GM21737 (cell line): Measurements from ENCODE around the gene PLD4.
"Not testable (repeated sequence)": the region's sequence is repeated elsewhere in the genome, so short reads cannot be mapped to it uniquely, and the experiment has no call there.

ENCODE experiments used
- ATAC-seq: cut with Tn5 transposase; IDR thresholded peaks from one replicate; pipeline ENCODE4 v1.9.1; 2021; ENCODE audit warnings: mild to moderate bottlenecking, moderate library complexity; ENCODE audit not compliant: unreplicated experiment

PLD4 gene

DNA sequence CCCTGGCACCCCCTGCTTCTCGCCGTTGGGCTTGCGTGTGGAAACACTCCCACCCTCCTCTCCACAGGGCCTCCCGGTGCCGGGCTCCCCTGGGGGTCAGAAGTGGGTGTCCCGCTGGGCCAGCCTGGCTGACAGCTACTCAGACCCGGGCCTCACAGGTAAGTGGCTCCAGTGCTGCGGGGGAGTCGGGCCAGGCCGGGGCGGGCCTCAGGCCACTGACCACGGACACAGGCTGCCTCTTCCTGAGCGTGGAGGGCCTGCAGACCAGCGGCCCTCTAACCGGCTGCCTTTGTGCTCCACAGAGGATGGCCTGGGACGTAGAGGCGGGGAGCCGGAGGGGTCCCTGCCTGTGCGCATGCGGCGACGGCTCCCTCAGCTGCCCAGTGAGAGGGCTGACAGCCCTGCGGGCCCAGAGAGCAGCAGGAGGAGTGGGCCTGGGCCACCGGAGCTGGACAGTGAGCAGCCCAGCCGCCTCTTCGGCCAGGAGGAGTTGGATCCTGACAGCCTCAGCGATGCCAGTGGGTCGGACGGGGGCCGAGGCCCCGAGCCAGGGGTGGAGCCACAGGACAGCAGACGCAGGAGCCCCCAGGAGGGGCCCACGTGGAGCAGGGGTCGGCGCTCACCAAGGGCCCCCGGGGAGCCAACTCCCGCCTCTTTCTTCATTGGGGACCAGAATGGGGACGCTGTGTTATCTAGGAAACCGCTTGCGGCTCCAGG, 38.5 kb upstream of the PLD4 start:
- no peak for ATAC-seq

DNA sequence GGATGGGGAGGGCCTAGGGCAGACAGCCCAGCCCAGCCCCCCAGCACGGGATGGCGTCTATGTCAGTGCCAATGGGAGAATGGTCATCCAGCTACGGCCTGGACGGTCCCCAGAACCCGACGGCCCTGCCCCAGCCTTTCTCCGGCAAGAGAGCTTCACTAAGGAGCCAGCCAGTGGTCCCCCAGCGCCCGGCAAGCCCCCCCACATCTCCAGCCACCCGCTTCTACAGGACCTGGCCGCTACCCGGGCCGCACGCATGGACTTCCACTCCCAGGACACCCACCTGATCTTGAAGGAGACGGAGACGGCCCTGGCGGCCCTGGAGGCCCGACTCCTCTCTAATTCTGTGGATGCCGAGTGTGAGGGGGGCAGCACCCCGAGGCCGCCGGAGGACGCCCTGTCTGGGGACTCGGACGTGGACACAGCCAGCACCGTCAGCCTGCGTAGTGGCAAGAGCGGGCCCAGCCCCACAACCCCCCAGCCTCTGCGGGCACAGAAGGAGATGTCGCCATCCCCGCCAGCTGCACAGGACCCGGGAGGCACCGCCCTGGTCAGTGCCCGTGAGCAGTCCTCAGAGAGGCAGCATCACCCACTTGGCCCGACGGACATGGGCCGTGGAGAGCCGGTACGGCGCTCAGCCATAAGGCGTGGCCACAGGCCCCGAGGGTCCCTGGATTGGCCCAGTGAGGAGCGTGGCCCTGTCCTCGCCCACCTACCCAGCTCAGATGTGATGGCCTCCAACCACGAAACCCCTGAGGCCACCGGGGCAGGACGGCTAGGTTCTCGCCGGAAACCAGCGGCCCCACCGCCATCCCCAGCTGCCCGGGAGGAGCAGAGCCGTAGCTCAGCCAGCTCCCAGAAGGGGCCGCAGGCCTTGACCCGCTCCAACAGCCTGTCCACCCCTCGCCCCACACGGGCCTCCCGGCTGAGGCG, 37.7 kb upstream of the PLD4 start:
- ATAC-seq = no peak

DNA sequence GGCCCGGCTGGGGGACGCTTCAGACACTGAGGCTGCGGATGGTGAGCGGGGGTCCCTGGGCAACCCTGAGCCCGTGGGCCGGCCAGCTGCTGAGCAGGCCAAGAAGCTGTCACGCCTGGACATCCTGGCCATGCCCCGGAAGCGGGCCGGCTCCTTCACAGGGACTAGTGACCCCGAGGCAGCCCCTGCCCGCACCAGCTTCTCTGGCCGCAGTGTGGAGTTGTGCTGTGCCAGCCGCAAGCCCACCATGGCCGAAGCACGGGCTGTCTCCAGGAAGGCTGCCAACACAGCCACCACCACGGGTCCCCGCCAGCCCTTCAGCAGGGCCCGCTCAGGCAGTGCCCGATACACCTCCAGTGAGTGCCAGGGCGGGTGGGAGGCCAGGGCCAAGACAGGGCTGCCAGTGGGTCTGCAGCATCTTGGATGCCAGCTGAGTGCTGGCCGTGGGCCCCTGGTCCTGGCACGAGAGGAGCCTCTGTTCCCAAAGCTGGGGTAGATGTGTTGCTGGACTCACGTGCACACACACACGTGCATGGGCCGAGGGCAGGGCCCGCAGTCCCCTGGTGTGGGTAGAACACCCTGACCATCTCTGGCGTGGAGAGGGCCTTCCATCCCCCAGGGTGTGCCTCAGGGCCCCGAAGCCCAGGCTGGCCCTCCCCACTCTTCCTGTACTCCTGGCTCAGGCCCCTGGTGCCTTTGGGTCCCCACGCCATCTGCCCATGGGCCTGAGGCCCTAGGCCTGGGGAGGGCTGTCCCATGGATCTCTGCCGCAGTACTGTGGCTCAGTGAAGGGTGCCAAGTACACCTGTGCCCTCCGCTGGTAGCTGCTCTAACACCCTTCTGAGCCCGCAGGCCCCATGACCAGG, 36.8 kb upstream of the PLD4 start:
- no peak for ATAC-seq

DNA sequence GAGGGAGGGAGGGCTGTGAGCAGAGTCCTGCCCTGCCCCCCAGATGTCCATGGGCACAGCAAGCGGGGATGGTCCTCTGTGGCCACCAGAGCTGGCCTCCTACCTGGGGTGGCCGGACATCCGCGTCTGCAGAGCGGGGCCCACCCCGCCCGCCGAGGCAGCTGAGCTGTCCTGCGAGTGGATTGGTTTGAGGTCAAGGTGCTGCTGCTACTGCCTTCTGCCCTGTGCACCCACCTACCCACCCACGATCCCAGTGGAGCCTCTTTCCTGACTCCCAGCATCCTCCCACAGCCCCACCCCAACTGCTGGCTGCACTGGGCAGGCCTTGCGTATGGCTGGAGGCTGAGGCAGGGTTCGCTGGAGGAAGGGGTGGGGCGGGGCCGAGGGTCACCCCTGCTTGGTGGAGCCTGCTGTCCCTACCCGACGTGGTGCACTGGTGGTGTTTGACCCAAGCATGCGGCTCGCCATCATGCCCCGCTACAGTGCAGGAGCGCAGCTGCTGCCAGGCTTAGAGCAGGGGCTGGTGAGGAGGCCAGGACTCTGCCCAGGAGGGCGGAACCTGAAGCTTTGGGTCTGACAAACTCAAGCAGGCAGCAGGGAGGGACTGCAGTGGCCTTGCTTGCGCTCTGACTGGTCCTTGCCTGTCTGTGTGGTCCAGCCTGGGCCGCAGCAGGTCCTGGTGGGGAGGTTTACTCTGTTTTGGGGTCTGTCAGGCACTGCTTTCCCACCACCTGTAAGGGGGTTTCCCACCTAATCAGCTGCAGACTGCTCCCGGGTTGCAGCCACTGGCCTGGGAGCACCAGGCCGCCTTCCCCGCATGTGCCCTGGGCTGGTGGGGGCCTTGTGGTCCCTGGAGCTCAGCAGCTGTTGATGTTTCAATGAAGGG, 35.9 kb upstream of the PLD4 start:
- ATAC-seq = no peak

DNA sequence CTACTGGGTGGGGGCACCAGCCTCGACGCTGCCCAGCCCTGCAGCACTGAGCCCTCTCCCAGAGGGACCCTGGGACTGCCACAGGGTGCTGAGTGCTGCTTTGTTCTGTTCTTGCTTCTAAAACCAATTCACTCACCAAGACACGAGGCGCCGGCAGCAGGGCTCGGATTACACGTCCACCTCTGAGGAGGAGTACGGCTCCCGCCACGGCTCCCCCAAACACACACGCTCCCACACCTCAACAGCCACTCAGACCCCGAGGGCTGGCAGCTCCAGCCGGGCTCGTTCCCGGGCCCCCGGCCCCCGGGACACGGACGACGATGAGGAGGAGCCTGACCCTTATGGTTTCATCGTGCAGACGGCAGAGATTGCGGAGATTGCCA, 35.3 kb upstream of the PLD4 start:
- no peak for ATAC-seq

DNA sequence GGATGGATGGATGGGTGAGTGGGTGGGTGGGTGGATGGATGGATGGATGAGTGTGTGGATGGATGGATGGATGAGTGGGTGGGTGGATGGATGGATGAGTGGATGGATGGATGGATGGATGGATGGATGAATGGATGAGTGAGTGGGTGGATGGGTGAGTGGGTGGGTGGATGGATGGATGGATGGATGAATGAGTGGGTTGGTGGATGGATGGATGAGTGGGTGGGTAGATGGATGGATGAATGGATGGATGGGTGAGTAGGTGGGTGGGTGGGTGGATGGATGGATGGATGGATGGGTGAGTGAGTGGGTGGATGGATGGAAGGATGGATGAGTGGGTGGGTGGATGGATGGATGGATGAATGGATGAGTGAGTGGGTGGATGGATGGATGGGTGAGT, 34.4 kb upstream of the PLD4 start:
- ATAC-seq = not testable (repeated sequence)

DNA sequence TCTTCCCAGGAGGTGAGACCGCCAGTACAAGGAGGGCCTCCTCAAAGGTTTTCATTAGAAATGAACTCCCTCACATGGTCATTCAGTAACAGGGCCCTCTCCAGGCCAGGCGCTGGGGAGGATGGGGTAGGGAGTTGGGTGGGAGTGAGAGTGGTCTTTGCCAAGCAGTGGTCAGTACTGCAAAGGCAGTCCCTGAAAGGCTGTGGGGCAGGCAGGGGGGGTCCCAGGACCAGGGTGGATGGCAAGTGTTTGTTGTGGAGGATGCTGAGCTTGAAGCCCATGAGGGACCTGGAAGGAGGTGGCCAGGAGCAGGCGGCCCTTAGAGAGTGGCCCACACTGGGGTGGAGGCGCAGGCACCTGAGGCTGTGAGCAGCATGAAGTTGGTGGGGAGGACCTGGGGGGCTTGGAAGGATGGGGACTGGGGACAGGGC, 33.5 kb upstream of the PLD4 start:
- no peak for ATAC-seq

DNA sequence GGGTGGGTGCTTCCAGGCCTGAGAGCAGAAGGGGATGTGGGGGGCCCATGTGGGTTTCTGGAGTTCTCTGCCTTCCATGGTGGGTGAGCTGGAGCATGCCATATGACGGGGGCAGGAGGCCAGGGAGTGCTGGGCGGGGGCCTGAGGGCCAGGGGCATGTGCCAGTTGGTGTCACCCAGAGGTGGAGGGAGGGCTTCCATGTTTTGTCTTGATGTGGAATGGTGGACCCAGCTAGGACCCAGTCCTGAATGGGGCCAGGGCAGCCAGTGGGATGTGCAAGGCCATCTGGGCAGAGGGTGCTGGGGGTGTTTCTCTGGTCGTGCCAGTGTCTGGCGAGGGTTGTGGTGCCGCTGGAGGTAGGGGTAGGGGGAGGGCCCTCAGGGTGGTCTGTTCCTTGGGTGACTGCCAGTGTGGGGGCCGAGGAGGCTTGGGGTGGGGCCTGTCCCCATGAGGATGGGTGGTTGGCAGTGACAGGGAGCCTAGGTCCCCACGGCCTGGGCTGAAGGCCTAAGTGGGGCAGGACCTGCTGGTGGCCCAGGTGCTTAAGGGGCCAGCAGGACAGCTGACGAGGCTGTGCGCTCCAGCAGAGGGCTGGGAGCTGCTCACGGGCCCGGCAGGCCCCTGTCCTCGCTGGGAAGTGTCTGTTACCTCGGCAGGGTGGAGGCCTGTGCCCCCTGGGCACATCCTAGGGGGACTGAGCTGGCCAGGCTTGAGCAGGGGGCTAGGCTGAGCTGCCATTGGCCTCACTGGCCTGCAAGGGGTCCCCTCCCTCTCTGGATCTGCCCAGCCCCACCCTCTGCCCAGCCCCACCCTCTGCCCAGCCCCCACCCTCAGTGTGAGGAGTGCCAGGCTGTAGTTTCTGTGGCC, 32.8 kb upstream of the PLD4 start:
- no peak for ATAC-seq

DNA sequence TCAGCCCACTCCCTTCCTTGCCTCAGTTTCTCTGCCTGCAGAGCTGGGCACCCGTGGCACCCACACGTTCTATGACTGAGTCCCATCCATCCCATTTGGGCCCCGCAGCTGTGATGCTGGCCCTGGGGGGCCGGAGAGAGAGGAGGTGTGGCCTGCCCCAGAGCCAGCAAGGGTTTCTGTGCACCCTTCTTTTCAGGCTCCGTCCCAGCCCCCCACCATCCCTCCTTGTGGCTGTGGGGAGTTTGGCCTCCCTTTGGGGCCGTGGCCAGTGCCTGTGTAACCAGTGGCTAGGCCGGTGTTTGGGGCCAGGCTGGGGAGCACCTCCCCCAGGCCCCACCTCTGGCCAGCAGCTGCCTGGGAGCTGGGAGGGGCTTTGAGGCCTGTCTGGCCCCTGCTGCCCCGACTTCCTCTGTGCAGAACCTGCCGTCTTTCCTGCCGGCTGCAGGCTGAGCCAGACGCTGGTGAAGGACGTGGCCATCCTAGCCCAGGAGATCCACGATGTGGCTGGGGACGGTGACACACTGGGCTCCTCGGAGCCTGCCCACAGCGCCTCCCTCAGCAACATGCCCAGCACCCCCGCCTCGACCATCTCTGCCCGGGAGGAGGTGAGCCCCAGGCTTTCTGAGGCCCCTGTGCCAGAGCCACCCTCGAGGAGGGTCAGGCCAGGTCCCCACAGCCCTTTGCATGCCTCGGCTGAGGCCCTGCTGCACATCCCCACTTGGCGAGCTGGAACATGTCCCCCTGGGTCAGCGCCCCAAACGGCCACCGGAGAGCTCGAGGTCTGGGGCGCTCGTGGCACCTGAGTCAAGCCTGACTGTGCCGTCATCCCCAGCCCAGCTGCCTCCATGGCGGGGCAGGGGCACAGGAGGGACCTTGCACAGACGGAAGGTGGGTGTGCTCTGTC, 31.9 kb upstream of the PLD4 start:
- no peak for ATAC-seq

DNA sequence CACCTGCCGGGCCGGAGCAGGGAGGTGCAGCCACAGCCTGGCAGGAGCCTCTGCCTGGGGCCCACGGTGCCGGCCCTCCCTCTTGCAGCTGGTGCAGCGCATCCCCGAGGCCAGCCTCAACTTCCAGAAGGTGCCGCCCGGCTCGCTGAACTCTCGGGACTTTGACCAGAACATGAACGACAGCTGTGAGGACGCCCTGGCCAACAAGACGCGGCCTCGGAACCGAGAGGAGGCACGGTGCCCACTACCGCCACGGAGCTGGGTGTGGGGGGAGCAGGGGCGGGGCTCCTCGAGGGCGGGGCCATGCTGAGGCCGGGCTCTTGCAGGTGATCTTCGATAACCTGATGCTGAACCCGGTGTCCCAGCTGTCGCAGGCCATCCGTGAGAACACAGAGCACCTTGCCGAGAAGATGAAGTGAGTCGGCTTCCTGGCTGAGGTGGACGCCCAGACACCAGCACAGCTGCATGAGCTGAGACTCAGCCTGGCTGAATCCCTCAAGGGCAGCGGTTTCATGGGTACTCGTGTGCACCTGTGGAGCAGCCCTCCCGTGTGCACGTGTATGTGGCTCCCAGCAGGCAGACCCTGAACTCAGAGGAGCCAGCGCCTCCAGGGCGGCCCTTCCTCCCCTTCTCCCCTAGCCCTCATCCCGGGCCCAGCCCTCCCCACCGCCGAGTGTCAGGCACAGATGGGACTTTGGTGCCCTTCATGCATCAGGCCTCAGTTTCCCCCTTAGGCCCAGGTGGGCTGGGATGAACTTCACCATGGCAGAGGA, 31.1 kb upstream of the PLD4 start:
- ATAC-seq = no peak

DNA sequence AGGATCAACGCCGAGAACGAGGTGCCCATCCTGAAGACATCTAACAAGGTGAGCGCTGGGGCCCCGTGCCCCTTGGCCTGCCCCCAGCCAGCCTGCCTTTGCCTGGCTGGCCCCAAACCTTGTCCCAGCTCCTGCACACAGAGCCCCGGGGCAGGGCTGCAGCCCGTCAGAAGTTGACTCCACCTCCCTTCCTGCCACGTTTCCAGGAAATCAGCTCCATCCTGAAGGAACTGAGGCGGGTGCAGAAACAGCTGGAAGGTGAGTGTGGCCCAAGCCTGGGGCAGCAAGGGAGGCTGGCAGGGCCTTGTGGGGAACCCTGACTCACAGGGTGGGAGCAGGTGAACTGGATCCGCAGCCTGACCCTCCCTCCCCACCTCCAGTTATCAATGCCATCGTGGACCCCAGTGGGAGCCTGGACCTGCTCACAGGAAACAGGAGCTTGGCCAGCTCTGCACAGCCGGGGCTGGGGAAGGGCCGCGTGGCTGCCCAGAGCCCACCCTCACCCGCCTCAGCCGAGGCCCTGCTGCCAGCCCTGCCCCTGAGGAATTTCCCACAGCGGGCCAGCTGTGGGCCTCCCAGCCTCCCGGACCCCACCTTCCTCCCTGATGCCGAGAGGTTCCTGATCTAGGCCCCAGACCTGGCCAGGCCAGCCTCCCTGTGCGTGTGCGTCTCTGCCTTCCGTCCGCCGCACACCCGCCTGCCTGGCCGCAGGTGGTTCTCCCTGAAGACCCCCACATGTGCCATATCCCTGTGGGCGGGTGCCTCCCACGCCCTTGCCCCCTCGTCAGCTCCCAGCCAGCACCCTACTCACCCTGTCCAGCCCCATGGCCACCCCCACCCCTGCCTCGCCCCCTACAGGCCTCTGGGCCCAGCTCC, 30.1 kb upstream of the PLD4 start:
- no peak for ATAC-seq

DNA sequence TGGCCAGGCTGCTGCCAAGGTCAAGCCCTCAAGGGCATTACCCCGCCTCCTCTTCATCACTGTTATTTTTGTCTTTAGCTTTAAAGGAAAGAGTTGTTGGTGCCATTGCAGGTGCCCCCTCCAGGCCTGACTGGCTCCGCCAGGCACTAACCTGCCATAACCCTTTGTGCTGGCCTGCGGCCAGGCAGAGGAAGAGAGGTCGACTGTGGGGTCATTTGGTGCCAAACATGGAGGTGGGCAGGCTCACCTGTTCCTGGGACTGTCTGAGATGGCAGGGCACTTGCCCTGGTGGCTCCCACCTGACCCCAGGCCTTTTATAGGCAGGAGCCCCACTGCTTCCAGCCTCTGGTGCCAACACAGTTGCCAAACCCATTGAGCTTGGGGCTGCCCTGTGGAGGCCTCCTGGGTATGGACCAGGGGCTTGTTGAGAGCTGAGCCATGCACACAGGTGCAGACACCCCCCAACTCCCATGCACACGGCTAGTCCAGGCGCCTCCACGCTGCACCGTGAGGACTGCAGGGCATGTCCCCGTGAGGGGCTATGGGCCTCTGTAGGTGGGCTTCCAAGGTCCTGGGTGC, 29.4 kb upstream of the PLD4 start:
- no peak for ATAC-seq

DNA sequence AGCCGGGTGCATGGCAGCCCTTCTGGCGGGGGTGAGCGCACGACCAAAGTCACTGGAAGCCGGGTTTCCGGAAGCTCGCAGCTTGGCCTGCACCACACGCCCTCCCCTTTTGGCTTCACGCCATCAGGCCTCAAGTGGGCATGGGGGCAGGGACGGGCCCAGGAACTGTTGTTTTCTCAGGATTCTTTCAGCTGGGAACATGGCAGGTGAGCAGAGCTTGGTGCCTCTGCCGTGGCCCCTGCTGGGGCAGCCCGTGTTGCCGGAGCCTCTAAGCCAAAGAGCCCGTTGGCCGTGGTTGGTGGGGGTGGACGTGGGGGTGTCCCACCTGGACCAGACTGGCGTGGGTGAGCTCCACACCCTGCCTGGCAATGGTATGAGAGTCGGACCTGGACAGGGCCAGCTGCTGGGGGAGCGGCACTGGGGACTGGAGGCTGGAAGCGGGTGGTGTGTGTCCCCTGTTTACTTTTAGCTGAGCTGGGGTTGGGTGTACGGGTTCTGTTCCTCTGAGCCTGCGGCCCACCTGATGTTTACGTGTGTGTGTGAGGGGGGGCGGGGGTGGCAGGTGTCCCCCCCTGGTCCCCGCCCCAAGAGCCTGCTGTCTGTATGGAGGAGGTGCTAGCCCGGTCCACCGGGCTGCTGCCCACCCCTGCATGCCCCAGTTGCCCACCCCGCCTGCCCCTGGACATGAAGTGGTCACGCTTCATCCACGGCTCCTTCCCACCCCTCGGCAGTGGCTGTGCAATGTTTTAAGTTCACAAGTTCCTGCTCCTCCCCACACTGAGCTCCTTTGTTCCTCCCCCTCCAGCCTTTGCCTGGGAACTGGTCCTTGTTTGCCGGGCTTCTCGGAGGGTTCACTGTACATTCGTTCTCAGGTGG, 28.7 kb upstream of the PLD4 start:
- ATAC-seq = no peak

DNA sequence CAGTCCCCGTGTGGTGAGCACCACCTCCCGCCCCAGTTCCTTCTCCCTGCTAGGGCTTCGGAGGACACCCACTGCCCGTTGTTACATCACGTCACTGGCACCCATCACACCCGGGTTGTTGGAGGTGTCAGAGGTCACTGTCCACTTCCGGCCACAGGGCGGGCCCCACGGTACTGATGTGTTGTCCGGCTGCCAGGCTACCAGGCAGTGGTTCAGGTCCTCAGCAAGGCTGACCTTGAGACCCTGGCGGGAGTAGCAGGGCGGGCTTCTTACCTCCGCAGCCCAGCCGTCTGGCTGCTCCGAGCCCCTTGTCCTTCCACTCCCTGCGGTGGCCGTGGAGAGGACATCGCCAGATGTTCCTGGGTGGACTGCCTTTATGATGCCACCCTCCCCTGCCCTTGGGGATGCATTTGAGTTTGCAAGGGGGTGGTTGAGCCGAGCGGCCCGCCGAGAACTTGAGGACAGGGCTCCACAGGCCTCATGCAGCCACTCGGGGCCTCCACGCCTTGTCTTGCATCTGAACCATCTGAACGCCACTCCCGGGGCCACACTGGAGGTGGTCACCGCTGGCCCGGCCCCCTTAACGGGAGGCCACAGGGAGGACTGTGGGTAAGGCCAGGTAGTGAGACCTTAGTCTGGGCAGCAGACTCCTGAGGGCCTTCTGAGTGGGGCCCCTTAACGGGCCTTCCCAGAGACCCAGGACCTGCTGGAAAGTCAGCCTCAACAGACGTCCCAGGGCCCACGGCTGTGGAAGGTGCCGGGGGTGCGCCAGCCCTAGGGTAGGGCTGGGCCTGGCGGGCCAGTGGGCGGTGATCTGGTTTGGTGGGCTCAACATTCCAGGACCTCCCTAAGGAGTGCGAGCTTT, 27.1 kb upstream of the PLD4 start:
- no peak for ATAC-seq
